GM23338 (cell line): Measurements from ENCODE around the gene CHN1.

Experiments used
- CTCF ChIP-seq, 2 experiments: fragments of 200-600 bp in 1 of 2; sonication (generic) in 1 of 2; conservative IDR thresholded peaks; 2 replicates each; pipeline versions ENCODE4 v1.5.1 to v1.6.1; 2016 to 2017; ENCODE audit warnings: antibody characterized with exemption in 2 of 2, low read depth in 2 of 2, mild to moderate bottlenecking in 2 of 2, moderate library complexity in 1 of 2
- ETS1 ChIP-seq: IDR thresholded peaks from 2 replicates; pipeline ENCODE4 v1.6.1; 2016; ENCODE audit warnings: antibody characterized with exemption
- EZH2 ChIP-seq: fragments of 200-600 bp; sonication (generic); IDR thresholded peaks from one replicate; pipeline ENCODE4 v1.8.0; 2017; ENCODE audit warnings: antibody characterized with exemption, mild to moderate bottlenecking, low read depth; ENCODE audit not compliant: unreplicated experiment

GRCh38 chr2:174931724-174932123 is 73.5 kb downstream of the CHN1 start:
- TF ChIP-seq CTCF (conservative IDR thresholded peaks at IDR 0.05; ENCODE audit: low read depth in 2 of 2) (no peak), EZH2 (no peak), ETS1 (no peak)
